Nephron (organoid): ENCODE measurements around the gene SLC12A8.

ENCODE experiments used
- H3K27ac Mint-ChIP-seq, 3 experiments: 2 replicates each; pipeline ENCODE4 v1.8.0; 2020; ENCODE audit warnings: mixed read lengths in 3 of 3, mild to moderate bottlenecking in 2 of 3, moderate library complexity in 1 of 3
- H3K27me3 Mint-ChIP-seq: 2 replicates; pipeline ENCODE4 v1.8.0; 2021; ENCODE audit warnings: low read depth, mild to moderate bottlenecking, moderate library complexity, mixed read lengths
- H3K36me3 Mint-ChIP-seq: 2 replicates; pipeline ENCODE4 v1.8.0; 2020; ENCODE audit warnings: low read depth, mixed read lengths
- H3K4me1 Mint-ChIP-seq: 2 replicates; pipeline ENCODE4 v1.8.0; 2020; ENCODE audit warnings: mixed read lengths
- H3K4me3 Mint-ChIP-seq, 3 experiments: 2 replicates each; pipeline ENCODE4 v1.8.0; 2020; ENCODE audit warnings: mild to moderate bottlenecking in 3 of 3, mixed read lengths in 3 of 3, moderate library complexity in 2 of 3
- H3K9me3 Mint-ChIP-seq: 2 replicates; pipeline ENCODE4 v1.8.0; 2020; ENCODE audit warnings: mixed read lengths
- CTCF ChIP-seq, 3 experiments: fragments of 200-600 bp; sonication (generic); IDR thresholded peaks; one replicate each; pipeline ENCODE4 v1.5.0; 2021; ENCODE audit warnings: antibody characterized with exemption in 3 of 3; ENCODE audit not compliant: unreplicated experiment in 3 of 3

SLC12A8 gene

GRCh38 chr3:125039131-125040100 is 173.1 kb downstream of the SLC12A8 start:
- TF ChIP-seq CTCF (IDR thresholded peaks at IDR 0.05; ENCODE audit: unreplicated experiment in 3 of 3): no peak
- H3K4me1 Mint-ChIP-seq: peaks cover 32% of the 10 kb centered on the region
- H3K27me3 Mint-ChIP-seq: no peaks in the 10 kb centered on the region
- peak overlapping the region; percentile 62 to 89 (median 76) for H3K27ac Mint-ChIP-seq
- peaks cover 9% of the 10 kb centered on the region for H3K36me3 Mint-ChIP-seq
- H3K9me3 Mint-ChIP-seq: peaks cover 7% of the 10 kb centered on the region
- H3K4me3 Mint-ChIP-seq: peak overlapping the region in 1 of 3 experiments; percentile 21

GRCh38 chr3:125037498-125038150 is 174.9 kb downstream of the SLC12A8 start:
- H3K4me3 Mint-ChIP-seq: no peak overlapping the region
- TF ChIP-seq CTCF (IDR thresholded peaks at IDR 0.05; ENCODE audit: unreplicated experiment in 3 of 3): no peak
- peaks cover 12% of the 10 kb centered on the region for H3K9me3 Mint-ChIP-seq
- peak overlapping the region in 1 of 3 experiments; percentile 17 for H3K27ac Mint-ChIP-seq
- H3K27me3 Mint-ChIP-seq: no peaks in the 10 kb centered on the region
- peaks cover 42% of the 10 kb centered on the region for H3K4me1 Mint-ChIP-seq
- H3K36me3 Mint-ChIP-seq: peaks cover 9% of the 10 kb centered on the region

GRCh38 chr3:125035217-125035616 is 177.3 kb downstream of the SLC12A8 start:
- Mint-ChIP-seq H3K36me3 (peaks cover 9% of the 10 kb centered on the region), H3K27me3 (no peaks in the 10 kb centered on the region), H3K4me1 (peaks cover 36% of the 10 kb centered on the region), H3K4me3 (no peak overlapping the region), H3K27ac (no peak overlapping the region), H3K9me3 (peaks cover 18% of the 10 kb centered on the region)
- TF ChIP-seq CTCF (IDR thresholded peaks at IDR 0.05; ENCODE audit: unreplicated experiment in 3 of 3): no peak

DNA sequence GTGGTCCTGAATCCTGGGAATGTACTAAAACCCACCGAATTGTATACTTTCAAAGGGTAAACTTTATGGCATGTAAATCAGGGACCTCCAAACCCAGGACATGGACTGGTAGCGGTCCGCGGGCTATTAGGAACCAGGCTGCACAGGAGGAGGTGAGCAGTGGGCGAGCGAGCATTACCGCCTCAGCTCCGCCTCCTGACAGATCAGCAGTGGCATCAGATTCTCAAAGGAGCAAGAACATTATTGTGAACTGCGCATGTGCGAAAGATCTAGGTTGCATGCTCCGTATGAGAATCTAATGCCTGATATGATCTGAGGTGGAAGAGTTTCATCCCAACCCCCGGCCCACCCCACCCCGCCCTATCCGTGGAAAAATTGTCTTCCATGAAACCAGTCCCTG is 178.9 kb downstream of the SLC12A8 start:
- Mint-ChIP-seq H3K9me3 (peaks cover 18% of the 10 kb centered on the region), H3K36me3 (peaks cover 9% of the 10 kb centered on the region), H3K4me1 (peaks cover 20% of the 10 kb centered on the region), H3K27ac (peak overlapping the region; percentile 71 to 86 (median 76)), H3K4me3 (no peak overlapping the region), H3K27me3 (peaks cover 4% of the 10 kb centered on the region)
- no peak for TF ChIP-seq CTCF (IDR thresholded peaks at IDR 0.05; ENCODE audit: unreplicated experiment in 3 of 3)

DNA sequence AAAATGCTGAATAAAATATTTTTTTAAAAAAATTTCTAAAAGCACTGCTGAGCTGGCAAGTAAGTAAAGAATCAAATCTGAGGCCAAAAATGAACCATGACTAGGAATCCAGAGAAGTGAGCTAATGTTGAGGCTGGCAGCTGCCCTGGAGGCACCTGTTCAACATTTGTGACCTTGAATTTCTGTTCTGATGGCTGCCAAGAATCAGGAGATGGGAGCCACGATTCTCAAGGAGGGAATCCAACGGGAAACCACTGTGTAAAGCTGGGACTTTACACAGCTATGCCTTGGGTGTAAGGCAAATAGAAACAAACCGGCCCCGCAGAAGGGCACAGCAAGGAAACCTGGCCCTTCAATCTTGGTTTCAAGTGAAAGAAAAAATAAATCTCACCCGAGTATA is 179.4 kb downstream of the SLC12A8 start:
- H3K36me3 Mint-ChIP-seq: peaks cover 13% of the 10 kb centered on the region

More for the DNA sequence above, 179.4 kb downstream of the SLC12A8 start:
- Mint-ChIP-seq H3K4me1 (peaks cover 16% of the 10 kb centered on the region), H3K27me3 (peaks cover 4% of the 10 kb centered on the region), H3K4me3 (no peak overlapping the region), H3K9me3 (peaks cover 18% of the 10 kb centered on the region), H3K27ac (peak overlapping the region; percentile 71 to 86 (median 76))
- no peak for TF ChIP-seq CTCF (IDR thresholded peaks at IDR 0.05; ENCODE audit: unreplicated experiment in 3 of 3)
